DMS79 treated with DMSO at 0.1 percent for 48 hours (cell line): ENCODE data around the gene DYNLT3.

Source experiments
- DNase-seq: peaks from one replicate; lab custom pipeline; 2025; lab: John Stamatoyannopoulos, UW

Gene DYNLT3

GRCh38 chrX:37840931-37841330 is 6.4 kb downstream of the DYNLT3 start:
- no peak for DNase-seq

GRCh38 chrX:37834937-37835336 is 12.4 kb downstream of the DYNLT3 start:
- no peak for DNase-seq

- no peak for DNase-seq
Observed at GRCh38 chrX:37830371-37830770, 17.0 kb downstream of the DYNLT3 start.

DNA sequence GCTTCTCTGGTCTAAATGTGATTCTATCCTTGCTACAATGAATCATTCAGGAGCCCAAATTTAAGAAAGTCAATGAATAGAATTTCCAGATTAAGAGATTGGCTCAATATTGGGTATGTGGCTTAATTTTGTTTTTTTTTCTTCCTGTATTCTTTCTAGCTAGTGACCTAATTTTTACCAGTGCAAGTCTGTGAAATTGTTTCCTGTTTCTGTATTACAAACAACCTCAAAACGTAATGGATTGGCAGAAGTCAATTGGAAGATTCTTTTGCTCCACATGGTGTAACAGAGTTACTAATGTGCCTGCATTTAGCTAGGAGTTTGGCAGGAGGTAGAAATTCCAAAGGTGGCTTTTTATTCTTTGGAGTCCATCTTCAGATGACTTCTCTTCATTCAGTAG is 17.6 kb downstream of the DYNLT3 start:
- no peak for DNase-seq

- DNase-seq, result no peak
Observed at GRCh38 chrX:37825215-37825842, 22.0 kb downstream of the DYNLT3 start.

GRCh38 chrX:37824491-37825214 is 22.7 kb downstream of the DYNLT3 start:
- DNase-seq, result no peak

GRCh38 chrX:37820646-37821045 is 26.7 kb downstream of the DYNLT3 start:
- DNase-seq, result no peak

DNA sequence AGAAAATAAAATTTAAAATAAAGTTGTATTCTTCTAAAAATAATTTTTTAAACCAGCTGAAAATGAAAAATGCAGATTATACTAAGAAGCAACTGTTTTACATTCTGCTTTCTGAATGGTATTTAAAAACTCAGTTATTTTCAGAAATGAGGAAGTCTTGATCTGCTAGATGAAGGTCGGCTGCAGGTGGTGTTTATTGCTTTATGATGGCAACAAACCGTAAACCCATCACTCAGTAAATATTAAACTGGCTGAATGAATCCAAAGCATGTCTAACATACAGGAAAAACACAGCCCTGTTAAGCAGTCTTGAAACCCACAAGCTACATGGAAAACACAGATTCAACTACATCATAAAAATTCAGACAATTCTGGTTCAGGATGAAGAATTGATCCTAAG is 29.3 kb downstream of the DYNLT3 start:
- DNase-seq, result no peak

DNA sequence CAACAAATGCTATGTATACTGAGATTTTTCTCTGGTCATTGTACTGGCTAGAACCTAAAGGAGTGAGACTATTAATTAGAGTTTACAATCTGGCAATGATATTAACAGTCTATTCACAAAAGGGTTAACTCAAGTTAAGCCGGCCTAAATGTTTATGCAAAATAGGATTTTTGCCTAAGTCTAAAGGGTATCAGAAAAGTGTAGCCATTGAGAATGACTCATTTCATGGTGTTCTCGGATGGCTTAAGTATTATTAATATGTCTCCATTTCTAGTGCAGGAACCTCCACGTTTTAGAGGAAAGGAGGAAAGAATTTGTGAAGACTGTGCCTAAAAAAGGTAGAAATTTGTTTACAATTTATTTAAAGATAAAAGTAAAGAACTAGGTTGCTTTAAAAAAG is 29.8 kb downstream of the DYNLT3 start:
- no peak for DNase-seq

- DNase-seq, result no peak
Observed at GRCh38 chrX:37817176-37817575, 30.2 kb downstream of the DYNLT3 start.

DNA sequence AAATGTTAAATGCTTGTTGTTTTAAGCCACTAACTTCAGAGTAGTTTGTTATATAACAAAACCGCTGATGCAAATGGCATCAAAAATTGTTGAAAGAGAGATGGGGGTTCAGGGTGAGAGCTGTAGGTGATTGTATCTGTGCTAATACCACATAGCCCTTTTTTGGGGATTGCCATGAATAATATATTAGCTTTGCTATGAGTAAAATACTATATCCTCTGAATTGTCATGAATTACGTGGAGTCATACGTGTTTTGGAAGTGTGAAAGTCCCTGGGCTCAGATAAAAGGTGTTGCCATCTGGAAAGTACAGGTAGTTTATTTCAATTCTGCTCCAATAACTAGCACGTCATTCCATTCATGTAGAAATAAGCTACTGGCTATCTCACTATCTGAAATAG is 30.6 kb downstream of the DYNLT3 start:
- DNase-seq, result no peak

GRCh38 chrX:37815366-37815765 is 32.0 kb downstream of the DYNLT3 start:
- DNase-seq, result no peak

DNA sequence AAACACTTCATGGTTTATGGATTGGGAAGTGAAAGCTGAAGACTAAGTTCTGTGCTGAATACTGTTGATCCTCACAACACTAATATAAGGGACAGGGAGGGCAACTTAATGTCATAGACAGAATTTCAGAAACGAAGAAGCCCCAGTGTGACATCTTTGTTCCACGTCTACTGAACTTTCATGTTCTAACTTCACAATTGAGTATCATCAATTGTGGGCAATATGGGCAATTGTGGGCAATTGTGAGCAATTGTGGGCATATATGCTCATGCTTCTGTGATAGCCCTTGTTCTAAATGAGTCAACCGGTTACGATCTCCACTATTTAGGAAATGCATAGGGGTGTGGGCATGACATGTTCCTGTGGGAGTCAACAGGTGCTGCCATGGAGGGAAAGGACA is 33.8 kb downstream of the DYNLT3 start:
- no peak for DNase-seq

DNA sequence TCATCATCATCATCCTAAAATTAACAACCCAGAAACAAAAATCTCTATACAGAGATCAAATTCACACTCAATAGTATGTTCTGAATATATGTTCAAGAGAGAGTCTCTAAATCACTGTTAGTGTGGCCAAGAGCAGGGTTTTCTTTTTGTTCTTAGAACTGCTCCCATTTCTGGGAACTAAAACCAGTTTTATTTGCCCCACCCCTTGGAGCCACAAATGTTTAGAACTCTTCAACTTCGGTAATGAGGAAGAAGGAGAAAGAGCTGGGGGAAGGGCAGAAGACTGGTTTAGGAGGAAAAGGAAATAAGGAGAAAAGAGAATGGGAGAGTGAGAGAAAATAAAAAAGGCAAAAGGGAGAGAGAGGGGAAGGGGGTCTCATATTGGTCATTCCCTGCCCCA is 35.3 kb downstream of the DYNLT3 start:
- DNase-seq, result no peak

DNA sequence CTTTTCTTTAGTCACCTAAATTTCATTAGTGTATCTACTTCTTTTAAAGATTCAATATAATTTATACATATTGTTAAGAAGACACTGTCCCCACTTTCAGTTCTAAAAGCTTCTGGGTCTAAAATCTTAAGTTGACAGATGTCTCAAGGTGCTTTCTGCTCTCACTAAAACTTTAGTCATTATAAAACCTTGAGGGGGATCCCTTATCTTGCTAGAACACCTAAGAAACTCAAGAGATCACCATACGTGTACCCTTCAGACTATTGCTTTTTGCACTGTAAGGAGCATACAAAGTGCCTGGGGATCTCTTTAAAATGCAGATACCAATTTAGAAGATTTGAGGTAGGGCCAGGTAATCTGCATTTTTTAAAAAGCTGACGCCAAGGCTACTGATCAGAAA is 37.4 kb downstream of the DYNLT3 start:
- no peak for DNase-seq

DNA sequence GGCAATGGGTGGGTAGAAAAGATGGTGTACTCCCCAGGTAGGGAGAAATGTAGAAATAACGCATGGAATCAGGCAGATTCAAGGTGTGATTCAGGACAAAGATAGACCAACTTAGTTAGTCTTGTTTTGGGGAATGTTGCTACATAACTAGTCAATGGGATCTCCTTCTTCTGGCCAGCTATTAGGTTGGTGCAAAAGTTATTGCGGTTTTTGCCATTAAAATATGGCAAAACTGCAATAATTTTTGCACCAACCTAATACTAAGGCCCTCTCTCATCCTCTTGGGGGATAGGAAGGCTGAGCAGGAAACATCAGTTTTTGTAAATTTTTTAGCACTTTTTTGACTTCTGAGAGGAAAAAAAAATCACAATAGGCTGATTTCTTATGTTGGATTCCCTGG is 44.3 kb downstream of the DYNLT3 start:
- no peak for DNase-seq

DNA sequence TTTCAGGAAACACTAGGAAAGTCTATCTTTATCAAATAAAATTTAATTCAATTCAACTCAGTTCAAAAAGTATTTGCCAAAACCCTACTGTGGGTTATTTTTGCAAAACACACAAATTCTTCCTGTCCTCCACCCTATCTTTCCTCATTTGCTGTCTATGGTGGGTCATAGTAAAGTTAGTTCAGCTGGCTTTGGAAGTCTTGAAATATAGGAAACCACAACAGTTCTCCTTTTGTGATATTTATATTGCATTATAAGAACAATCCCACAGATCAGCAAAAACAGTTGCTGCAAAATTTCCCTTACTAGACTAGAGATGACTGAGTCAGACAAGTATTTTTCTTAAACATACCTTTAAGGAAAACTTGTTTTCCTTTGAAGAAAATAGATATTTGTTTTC is 45.3 kb downstream of the DYNLT3 start:
- no peak for DNase-seq

DNA sequence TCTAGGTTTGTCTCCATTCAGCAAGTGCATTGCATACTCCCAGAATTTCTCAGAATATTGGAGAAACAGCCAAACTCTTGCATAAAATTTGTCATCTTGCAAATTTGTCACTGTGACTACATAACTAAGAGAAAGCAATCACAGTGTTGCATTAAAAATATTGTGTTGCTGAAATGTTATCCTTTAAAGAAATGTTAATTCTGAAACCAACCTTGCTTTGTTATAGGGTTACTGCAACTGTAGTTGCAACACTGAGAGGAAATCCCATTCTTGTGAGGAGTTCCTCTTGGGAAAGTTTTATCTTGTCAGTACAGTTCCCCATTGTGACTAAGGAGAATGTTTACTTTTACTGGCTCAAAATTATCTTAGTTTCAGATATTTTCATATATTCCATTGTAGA is 46.7 kb downstream of the DYNLT3 start:
- DNase-seq, result no peak

- no peak for DNase-seq
Observed at GRCh38 chrX:37799936-37800335, 47.4 kb downstream of the DYNLT3 start.

DNA sequence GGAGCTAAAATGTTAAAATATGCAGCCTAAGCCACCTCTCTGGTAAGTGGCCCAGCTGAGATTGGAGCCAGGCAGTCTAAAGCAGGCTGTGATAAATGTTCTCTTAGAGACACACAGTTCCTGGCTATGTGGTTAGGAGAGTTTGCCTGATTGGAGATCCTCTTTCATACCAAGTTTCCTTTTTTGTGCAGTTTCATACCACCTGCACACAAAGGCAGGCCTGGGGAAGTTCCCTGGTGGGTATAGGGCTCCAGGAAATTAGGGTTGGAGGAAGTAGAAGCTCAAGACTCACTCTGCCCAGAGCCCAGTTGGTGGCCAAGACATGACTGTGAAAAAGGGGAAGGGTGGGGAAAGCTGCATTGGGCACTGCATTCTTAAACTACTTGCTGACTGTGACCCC is 50.6 kb downstream of the DYNLT3 start:
- no peak for DNase-seq

DNA sequence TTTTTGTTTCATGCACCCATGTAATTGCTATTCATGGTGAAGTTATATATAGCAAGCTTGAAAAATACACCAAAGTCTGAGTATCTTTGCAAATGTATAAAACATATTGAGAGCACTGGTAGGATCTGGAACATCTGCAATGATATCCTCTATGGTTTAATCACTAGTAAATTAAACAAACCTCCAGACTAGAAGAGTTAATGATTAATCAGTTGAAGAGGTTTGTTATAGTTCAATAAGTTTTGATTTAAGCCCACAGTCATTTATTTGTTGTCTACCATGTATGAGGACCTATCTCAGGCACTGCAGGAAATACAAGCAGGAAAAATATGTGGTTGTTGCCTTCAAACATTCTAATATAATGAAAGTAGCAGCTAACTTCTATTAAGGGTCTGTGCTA is 51.1 kb downstream of the DYNLT3 start:
- DNase-seq, result no peak
